Measurements from ENCODE around the gene ELOVL7. TPM values are rescaled to one million over a fixed set of nuclear protein-coding genes. Genes with fewer than 3 reads are reported as not detected.
"Not testable (repeated sequence)": the region's sequence is repeated elsewhere in the genome, so short reads cannot be mapped to it uniquely, and the experiment has no call there.

ELOVL7 gene
- 0.87 TPM for polyA plus RNA-seq (2012; ENCODE audit: missing spikeins)

DNA sequence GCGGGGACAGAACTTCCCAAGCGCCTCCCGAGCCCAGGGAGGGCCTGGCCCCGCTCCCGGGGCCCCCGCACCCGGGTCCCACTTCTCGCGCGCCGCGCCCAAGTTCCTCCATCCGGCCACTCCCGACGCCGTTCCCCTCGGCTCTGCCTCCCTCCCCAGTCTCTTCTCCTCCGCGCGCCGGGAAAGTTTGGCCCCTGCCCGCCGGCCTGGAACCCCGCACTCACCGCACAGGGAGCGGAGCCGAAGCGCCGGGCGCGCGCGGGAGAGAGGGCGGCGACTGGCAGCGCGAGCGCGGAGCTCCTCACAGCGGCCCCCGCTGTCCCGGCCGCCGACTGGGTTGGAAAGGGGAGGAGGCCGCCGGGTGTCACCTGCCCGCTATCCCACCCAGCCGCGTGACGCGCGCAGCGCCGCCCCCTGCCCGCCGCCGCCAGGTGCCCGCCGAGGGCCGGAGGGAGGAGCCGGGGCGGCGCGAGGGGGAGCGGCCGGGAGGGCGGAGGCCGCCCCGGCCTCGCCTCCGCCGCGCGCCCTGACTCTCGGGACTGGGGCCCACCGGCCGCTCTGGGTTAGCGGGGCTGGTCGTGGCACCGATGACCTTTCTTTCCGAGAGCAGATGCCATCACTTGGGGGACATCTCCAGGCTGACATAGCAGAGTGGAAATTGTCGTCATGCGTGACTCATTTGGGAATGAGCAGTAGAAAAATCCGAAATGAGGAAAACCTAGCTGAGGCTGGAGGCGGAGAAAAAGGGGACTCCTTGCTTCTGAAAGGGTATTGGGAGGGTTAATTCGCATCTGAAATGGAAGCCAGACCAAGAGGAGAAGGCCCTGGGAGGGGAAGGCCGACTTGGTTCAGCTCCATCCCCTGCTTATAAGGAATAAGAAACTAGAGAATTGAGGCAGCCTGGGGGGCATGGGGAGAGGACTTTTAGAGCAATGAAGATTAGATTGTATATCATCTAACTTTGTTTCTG lies at the start of gene ELOVL7:
TSS of gene ELOVL7 (minus strand) at position 334 of the 970 bp plus-strand sequence. CDS start 56,872 bp downstream, outside the sequence.
- FAIRE-seq (peak; percentile 14), DNase-seq (ENCODE audit: insufficient read length) (peak; percentile 58)
- TF ChIP-seq POLR2A (IDR thresholded peaks at IDR 0.05; ENCODE audit: low read depth, low read length): no peak; the same call in 1 of the 2 replicates
- TF ChIP-seq POLR2AphosphoS5 (IDR thresholded peaks at IDR 0.05; ENCODE audit: low read depth, low read length): no peak
- TF ChIP-seq TAF1 (IDR thresholded peaks at IDR 0.05; ENCODE audit: borderline replicate concordance, low read depth, low read length): no peak

DNA sequence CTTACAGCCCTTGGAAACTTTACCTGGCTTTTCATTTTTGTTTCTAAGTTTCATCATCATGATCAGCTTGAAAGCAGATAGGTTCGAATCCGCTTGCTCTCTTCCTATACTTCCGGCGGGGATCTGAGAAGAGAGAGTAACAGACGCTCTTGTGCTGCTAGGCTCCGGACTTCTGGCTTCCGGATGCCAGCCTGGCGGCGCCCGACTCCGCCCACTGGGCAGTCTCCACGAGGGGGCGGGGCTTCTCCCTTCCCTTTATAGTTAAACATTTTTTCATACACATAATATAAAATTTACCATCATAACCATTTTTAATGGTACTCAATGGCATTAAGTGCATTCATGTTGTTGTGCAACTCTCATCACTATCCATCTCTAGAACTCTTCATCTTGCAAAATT lies 49.5 kb upstream of the ELOVL7 start:
- DNase-seq (ENCODE audit: insufficient read length) (no peak), FAIRE-seq (no peak)
- TF ChIP-seq TAF1 (IDR thresholded peaks at IDR 0.05; ENCODE audit: borderline replicate concordance, low read depth, low read length) (no peak), POLR2A (IDR thresholded peaks at IDR 0.05; ENCODE audit: low read depth, low read length) (no peak), POLR2AphosphoS5 (IDR thresholded peaks at IDR 0.05; ENCODE audit: low read depth, low read length) (no peak)

- no peak for DNase-seq (ENCODE audit: insufficient read length)
- no peak for FAIRE-seq
- TF ChIP-seq TAF1 (IDR thresholded peaks at IDR 0.05; ENCODE audit: borderline replicate concordance, low read depth, low read length) (no peak), POLR2AphosphoS5 (IDR thresholded peaks at IDR 0.05; ENCODE audit: low read depth, low read length) (no peak)
These were observed 47.6 kb upstream of the ELOVL7 start for GRCh38 chr5:60891667-60892066.

- DNase-seq (ENCODE audit: insufficient read length) (no peak), FAIRE-seq (no peak)
- TF ChIP-seq TAF1 (IDR thresholded peaks at IDR 0.05; ENCODE audit: borderline replicate concordance, low read depth, low read length) (no peak), POLR2A (IDR thresholded peaks at IDR 0.05; ENCODE audit: low read depth, low read length) (no peak), POLR2AphosphoS5 (IDR thresholded peaks at IDR 0.05; ENCODE audit: low read depth, low read length) (no peak)
These were observed 44.4 kb upstream of the ELOVL7 start for GRCh38 chr5:60888359-60889061.

DNA sequence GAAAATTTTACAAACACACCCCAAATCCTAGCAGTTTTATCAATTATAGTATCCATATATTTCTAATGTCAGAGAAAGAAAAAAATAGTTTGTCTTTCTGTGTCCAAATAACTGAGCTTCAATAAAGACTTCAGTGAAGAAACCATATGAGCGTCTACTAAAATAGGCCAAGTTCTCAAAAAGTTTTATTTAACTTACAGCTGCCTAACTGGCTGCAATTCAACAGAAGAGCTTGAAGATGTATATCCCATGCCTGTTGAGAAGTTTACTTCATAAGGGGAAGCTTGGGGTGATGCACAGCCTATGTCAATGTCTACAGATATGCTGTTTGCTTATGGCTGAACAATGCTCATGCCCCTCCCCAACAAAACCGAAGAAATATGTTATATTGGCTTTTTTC lies 43.7 kb upstream of the ELOVL7 start:
- FAIRE-seq (no peak), DNase-seq (ENCODE audit: insufficient read length) (no peak)
- TF ChIP-seq TAF1 (IDR thresholded peaks at IDR 0.05; ENCODE audit: borderline replicate concordance, low read depth, low read length) (no peak), POLR2AphosphoS5 (IDR thresholded peaks at IDR 0.05; ENCODE audit: low read depth, low read length) (no peak), POLR2A (IDR thresholded peaks at IDR 0.05; ENCODE audit: low read depth, low read length) (no peak)

GRCh38 chr5:60887096-60887495 lies 43.0 kb upstream of the ELOVL7 start:
- TF ChIP-seq POLR2A (IDR thresholded peaks at IDR 0.05; ENCODE audit: low read depth, low read length) (no peak), POLR2AphosphoS5 (IDR thresholded peaks at IDR 0.05; ENCODE audit: low read depth, low read length) (no peak), TAF1 (IDR thresholded peaks at IDR 0.05; ENCODE audit: borderline replicate concordance, low read depth, low read length) (no peak)
- DNase-seq (ENCODE audit: insufficient read length): no peak
- no peak for FAIRE-seq

GRCh38 chr5:60886158-60886557 lies 42.1 kb upstream of the ELOVL7 start:
- TF ChIP-seq POLR2A (IDR thresholded peaks at IDR 0.05; ENCODE audit: low read depth, low read length) (no peak), POLR2AphosphoS5 (IDR thresholded peaks at IDR 0.05; ENCODE audit: low read depth, low read length) (no peak), TAF1 (IDR thresholded peaks at IDR 0.05; ENCODE audit: borderline replicate concordance, low read depth, low read length) (no peak)
- FAIRE-seq (no peak), DNase-seq (ENCODE audit: insufficient read length) (no peak)

DNA sequence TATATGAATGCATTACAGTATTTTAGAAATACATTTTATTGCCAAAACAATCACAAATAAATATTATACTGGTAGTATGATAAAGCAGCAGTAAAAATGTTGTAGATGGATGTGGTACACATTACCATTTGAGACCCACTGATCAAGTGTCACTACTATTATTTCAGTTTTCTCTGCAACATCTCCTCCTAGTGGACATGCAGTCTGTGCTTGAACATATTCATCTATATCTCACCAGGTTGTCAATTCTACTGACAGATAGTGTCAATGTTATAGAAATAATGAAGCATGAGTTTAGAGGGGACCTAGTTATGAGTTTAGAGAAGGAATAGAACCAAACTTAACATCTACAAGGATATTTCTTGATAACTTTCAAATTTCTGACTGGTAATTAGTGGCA lies 39.2 kb upstream of the ELOVL7 start:
- DNase-seq (ENCODE audit: insufficient read length): no peak
- FAIRE-seq: no peak
- TF ChIP-seq POLR2A (IDR thresholded peaks at IDR 0.05; ENCODE audit: low read depth, low read length): no peak
- TF ChIP-seq TAF1 (IDR thresholded peaks at IDR 0.05; ENCODE audit: borderline replicate concordance, low read depth, low read length): no peak
- no peak for TF ChIP-seq POLR2AphosphoS5 (IDR thresholded peaks at IDR 0.05; ENCODE audit: low read depth, low read length)

GRCh38 chr5:60872892-60873291 lies 28.8 kb upstream of the ELOVL7 start:
- DNase-seq (ENCODE audit: insufficient read length) (no peak), FAIRE-seq (no peak)
- TF ChIP-seq POLR2A (IDR thresholded peaks at IDR 0.05; ENCODE audit: low read depth, low read length) (no peak), TAF1 (IDR thresholded peaks at IDR 0.05; ENCODE audit: borderline replicate concordance, low read depth, low read length) (no peak), POLR2AphosphoS5 (IDR thresholded peaks at IDR 0.05; ENCODE audit: low read depth, low read length) (no peak)

GRCh38 chr5:60870857-60871256 lies 26.8 kb upstream of the ELOVL7 start:
- TF ChIP-seq POLR2AphosphoS5 (IDR thresholded peaks at IDR 0.05; ENCODE audit: low read depth, low read length): no peak
- TF ChIP-seq POLR2A (IDR thresholded peaks at IDR 0.05; ENCODE audit: low read depth, low read length): no peak
- no peak for FAIRE-seq
- no peak for DNase-seq (ENCODE audit: insufficient read length)

DNA sequence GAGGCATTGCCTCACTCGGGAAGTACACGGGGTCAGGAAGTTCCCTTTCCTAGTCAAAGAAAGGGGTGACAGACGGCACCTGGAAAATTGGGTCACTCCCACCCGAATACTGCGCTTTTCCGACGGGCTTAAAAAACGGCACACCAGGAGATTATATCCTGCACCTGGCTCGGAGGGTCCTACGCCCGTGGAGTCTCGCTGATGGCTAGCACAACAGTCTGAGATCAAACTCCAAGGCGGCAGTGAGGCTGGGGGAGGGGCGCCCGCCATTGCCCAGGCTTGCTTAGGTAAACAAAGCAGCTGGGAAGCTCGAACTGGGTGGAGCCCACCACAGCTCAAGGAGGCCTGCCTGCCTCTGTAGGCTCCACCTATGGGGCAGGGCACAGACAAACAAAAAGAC lies 16.5 kb upstream of the ELOVL7 start:
- not testable (repeated sequence) for FAIRE-seq; DNase-seq (ENCODE audit: insufficient read length)

- DNase-seq (ENCODE audit: insufficient read length) (no peak), FAIRE-seq (no peak)
- TF ChIP-seq TAF1 (IDR thresholded peaks at IDR 0.05; ENCODE audit: borderline replicate concordance, low read depth, low read length): no peak
- no peak for TF ChIP-seq POLR2AphosphoS5 (IDR thresholded peaks at IDR 0.05; ENCODE audit: low read depth, low read length)
These were observed 12.0 kb upstream of the ELOVL7 start for GRCh38 chr5:60856066-60856465.

Measured in GM12892 (cell line).